Epithelial cell of proximal tubule (primary cell): Measurements from ENCODE around the gene LRMDA. TPM values are rescaled to one million over a fixed set of nuclear protein-coding genes. Genes with fewer than 3 reads are reported as not detected.

Source experiments
- DNase-seq: peaks from one replicate; pipeline ENCODE4 v3.0.0-alpha.2; 2011; ENCODE audit warnings: low read depth
- H3K4me3 ChIP-seq: 2 replicates; pipeline ENCODE4 v1.5.1; 2011; ENCODE audit warnings: low read depth, mild to moderate bottlenecking, low read length
- total RNA-seq: library from RNA; depleted of rRNA; stranded (reverse); fragments of >200 nt; gene quantifications from 2 replicates; pipeline ENCODE4 v1.2.3, GENCODE V29; 2015
- TF ChIP-seq, protein P1 (sequence below): conservative IDR thresholded peaks from 2 replicates; pipeline ENCODE4 v1.5.1; 2012; ENCODE audit warnings: low read depth, mild to moderate bottlenecking, low read length

The LRMDA gene
- total RNA-seq, 1 donor from 2014 or later: 0.75 TPM

DNA sequence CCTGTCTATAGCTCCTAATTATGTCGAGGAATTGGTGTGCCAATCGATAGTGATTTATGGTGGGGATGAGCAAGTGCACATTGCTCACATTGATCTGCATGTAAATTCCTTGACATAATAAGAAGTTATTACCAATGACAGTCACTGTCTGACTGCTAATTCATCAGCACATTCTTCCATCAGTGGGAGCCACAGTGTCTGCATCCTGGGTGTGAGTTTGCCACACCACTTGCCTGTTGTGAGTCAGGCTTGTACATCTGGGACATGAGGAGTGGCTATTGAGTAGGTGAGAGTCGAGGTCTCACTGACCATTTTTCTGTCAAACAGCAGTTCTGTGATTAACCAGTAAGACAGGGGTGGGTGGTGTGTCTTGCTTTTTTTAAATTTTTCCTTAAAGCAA, 263.4 kb downstream of the LRMDA start:
- TF ChIP-seq, protein P1, sequence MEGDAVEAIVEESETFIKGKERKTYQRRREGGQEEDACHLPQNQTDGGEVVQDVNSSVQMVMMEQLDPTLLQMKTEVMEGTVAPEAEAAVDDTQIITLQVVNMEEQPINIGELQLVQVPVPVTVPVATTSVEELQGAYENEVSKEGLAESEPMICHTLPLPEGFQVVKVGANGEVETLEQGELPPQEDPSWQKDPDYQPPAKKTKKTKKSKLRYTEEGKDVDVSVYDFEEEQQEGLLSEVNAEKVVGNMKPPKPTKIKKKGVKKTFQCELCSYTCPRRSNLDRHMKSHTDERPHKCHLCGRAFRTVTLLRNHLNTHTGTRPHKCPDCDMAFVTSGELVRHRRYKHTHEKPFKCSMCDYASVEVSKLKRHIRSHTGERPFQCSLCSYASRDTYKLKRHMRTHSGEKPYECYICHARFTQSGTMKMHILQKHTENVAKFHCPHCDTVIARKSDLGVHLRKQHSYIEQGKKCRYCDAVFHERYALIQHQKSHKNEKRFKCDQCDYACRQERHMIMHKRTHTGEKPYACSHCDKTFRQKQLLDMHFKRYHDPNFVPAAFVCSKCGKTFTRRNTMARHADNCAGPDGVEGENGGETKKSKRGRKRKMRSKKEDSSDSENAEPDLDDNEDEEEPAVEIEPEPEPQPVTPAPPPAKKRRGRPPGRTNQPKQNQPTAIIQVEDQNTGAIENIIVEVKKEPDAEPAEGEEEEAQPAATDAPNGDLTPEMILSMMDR: no peak
- no peak for DNase-seq
- H3K4me3 ChIP-seq: no peak overlapping the region

DNA sequence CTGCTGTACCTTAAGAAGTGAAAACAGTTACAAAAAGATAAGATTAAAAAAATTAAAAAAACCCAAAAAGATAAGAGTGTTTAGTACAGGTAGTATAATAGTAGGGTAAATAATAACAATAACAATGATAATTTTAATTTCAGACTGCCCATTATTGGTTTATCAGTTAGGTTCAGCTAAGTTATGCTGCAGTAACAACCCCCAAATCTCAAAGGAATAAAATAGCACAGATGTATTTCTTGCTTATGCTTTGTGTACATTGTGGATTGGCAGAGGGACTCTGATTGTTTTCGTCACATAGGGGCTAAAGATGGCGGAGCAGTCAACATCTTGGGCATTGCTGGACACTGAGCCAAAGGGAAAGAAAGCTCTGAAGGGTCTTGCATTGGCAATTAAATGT, 264.6 kb downstream of the LRMDA start:
- no peak overlapping the region for H3K4me3 ChIP-seq
- no peak for DNase-seq
- TF ChIP-seq, protein P1: no peak

DNA sequence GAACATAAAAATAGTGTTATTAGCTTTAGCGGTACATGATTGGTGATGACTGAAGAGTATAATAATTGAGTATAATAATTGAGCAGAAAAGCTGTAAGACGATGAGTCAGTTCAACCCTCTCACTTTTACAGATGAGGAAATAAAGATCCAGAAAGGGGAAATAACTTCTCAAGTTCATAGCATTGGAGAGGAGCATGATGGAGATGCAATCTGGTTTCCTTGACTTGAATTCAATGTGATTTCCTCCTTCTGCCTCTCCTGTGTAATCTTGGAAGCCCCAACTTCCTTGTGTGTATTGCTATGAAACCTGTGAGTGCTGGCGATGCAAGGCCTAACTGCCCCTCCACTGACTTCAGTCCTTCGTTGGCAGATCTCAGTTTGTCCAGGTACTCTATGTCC, 265.1 kb downstream of the LRMDA start:
- H3K4me3 ChIP-seq: no peak overlapping the region
- no peak for DNase-seq
- TF ChIP-seq, protein P1: no peak

DNA sequence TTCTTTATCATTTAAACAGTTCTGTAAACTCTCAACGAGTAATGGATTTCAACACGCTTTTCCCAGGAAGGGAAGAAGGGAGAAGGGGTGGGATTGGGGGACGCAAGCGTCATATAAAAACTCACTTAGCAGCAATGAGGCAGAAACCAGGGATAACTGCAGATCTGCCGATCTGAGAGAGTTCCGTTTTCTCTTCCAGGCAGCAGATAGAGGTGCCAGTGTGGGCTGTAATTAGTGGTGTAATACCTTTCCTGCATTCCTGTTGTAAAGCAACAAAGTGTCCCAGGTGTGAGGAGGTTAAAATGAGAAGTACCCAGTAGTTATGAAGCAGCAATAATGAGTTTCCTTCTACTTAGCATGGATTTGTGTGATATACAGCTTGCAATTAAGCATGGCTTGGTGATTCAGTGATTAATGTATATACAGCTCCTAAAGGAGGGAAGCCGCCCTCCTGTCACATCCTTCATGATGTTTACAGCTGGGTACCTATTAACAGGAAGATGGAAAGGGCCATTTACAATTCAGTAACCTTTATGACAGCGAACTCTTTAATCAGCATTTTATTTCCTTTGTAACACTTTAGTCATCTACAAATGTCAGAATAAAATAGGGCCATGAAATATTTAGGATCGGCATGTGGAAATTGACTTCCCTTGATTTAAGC, 271.9 kb downstream of the LRMDA start:
- DNase-seq: no peak
- no peak overlapping the region for H3K4me3 ChIP-seq
- TF ChIP-seq, protein P1: no peak

DNA sequence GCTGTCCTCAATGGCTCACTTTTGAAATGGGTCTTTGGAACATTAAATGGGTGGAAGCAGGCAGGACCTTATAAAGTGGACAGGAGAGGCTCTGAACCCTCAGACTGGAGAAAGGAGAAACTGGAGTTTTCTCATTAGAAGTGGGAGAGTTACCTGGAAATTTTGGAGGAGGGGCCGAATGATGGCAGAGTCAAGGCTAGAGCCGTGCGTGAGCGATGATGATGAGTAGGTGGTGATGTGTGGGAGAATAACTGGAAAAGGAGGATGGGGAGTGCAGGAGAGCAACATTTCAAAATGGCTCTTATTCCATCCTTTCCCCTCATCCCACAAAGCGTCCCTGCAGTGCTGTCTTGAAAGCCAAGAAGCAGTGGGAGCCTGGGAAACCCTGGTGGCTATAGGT, 274.0 kb downstream of the LRMDA start:
- no peak overlapping the region for H3K4me3 ChIP-seq
- DNase-seq: no peak
- TF ChIP-seq, protein P1: no peak

DNA sequence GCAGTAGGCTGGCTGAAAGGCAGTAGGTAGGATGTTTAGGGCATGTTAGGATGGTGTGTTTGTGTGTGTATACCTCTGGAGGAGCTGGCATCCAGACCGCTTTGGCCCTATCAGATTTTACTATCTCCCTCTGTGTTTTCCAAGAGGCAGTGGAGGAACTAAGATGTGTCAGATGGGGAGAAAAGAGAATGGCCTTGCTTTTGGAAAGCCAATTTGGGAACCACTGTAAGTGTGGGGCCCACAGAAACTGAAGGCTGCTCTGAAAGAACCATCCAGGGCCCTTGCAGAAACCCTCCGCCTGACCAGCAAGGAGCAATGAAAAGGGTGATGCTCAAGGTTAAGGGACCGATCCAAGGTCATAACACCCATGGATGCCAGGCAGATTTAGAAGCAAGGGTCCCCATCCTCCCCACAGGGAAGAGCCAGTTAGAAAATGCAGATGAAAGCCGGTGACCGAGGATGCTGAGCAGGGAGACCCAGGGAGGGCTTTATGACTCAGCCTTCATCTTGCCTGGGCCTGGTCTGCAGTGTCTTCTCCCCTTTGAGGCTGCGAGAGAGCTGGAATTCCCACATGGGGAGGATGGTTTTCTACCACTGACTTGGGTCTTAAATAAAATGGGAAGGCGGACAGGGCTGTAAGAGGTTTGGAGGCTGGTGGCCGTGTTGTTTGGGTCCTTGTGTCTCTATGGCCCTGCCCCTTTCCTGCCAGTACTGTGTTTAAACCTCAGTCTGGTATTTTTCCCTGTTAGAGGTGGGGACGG, 275.8 kb downstream of the LRMDA start:
- no peak for DNase-seq
- TF ChIP-seq, protein P1: no peak
- no peak overlapping the region for H3K4me3 ChIP-seq
